ENCODE measurements around the gene EEA1. TPM values are rescaled to one million over a fixed set of nuclear protein-coding genes. Genes with fewer than 3 reads are reported as not detected.
A peak's percentile ranks its signal among the peaks of the same experiment; 100 is the strongest.

The EEA1 gene
- total and polyA plus RNA-seq, 2 of the 4 experiments (the other 2 are of a cell fraction): 4.6 to 12.5 TPM

DNA sequence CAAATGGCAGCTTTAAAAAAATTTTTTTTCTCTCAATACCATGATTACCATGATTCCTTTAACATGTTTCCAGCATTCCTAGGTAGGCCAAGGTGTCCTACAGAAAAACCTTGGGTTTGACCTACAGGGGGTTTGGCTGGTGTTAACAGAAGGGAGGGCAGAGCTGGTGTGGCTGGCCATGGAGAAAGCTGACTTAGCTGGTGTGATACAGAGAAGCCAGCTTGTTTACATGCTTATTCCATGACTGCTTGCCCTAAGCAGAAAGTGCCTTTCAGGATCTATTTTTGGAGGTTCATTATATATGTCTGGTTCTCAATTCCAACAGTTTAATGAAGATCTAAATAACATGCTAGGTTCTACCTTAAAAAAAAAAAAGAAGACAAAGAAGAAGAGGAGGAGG, 68.6 kb downstream of the EEA1 start:
- H3K36me3 ChIP-seq (ENCODE audit: control insufficient read depth, insufficient read depth, low read length): peaks cover 17% of the 10 kb centered on the region
- H3K14ac ChIP-seq (replicated peaks; ENCODE audit: low read depth, low read length): 0 out of 2 replicates have a peak overlapping the region, but pooled peaks have one; percentile 26
- H4K5ac ChIP-seq (ENCODE audit: low read depth, low read length): no peak overlapping the region
- H2AK5ac ChIP-seq (ENCODE audit: low read depth, low read length): no peak overlapping the region
- H3K4me1 ChIP-seq (ENCODE audit: control insufficient read depth, insufficient read depth, low read length): peaks cover 6% of the 10 kb centered on the region
- peaks cover 20 to 50% of the 10 kb centered on the region in 2 experiments for H3K79me1 ChIP-seq (ENCODE audit: low read depth in 1 of 2, low read length in 2 of 2)
- H4K8ac ChIP-seq (ENCODE audit: low read depth in 2 of 2, low read length in 2 of 2): 0 out of 4 replicates have a peak overlapping the region, but pooled peaks of 1 of the 2 experiments have one; percentile 1
- H3K4me3 ChIP-seq (ENCODE audit: insufficient read depth, low read depth, low read length): no peak overlapping the region
- no peak overlapping the region for H3K56ac ChIP-seq (ENCODE audit: extremely low read depth, insufficient read depth, low read length)
- no peak overlapping the region for H2AFZ ChIP-seq (replicated peaks; ENCODE audit: low read length, poor library complexity)
- BruUV-seq (replicated peaks): no TSS peak
- H3K18ac ChIP-seq (ENCODE audit: low read depth, low read length): no peak overlapping the region; the same call in 1 of the 2 replicates
- intact Hi-C loops (cut with micrococcal nuclease): no loop called here
- no peaks in the 10 kb centered on the region for H3K9me3 ChIP-seq (ENCODE audit: control insufficient read depth, insufficient read depth, low read length)
- H4K20me1 ChIP-seq (ENCODE audit: insufficient read depth, low read length): no peaks in the 10 kb centered on the region
- no peaks in the 10 kb centered on the region for H3K27me3 ChIP-seq (ENCODE audit: control insufficient read depth, insufficient read depth, low read length)
- ChIA-PET POLR2A (ENCODE audit: unreplicated experiment) (no interaction called here), CTCF (interaction anchor here (1.1 to 1.4 kb wide), 3 partner anchors 14 to 66 kb away, joined by 3 to 6 read pairs (median 3); no protein-coding TSS in a partner anchor)
- H3K4ac ChIP-seq (ENCODE audit: low read depth, low read length): no peak overlapping the region
- dilution Hi-C loops (cut with HindIII; ENCODE audit: low sequenced_read_pairs, unreplicated experiment): no loop called here
- no peak overlapping the region for H2AK9ac ChIP-seq (replicated peaks; ENCODE audit: low read depth, low read length, poor library complexity)
- peak overlapping the region; percentile 49; the same call in 1 of the 2 replicates for H3K4me2 ChIP-seq (ENCODE audit: low read depth, low read length)
- ATAC-seq (ENCODE audit: low read depth) (peak; percentile 87), DNase-seq (peak; percentile 31)
- no peak overlapping the region for H2BK20ac ChIP-seq (ENCODE audit: low read depth, low read length)
- peaks cover 10% of the 10 kb centered on the region for H3K9me1 ChIP-seq (ENCODE audit: insufficient read depth, low read length)
- H2BK15ac ChIP-seq (ENCODE audit: low read depth, low read length): no peak overlapping the region
- no peak overlapping the region for H3K27ac ChIP-seq (ENCODE audit: insufficient read depth, low read length)
- no peak overlapping the region for H2BK120ac ChIP-seq (ENCODE audit: low read depth, low read length)
- in situ Hi-C loops (cut with MboI; ENCODE audit: low sequenced_read_pairs): no loop called here
- no peak for TF ChIP-seq BHLHE40 (IDR thresholded peaks at IDR 0.05; ENCODE audit: low read depth, low read length)
- TF ChIP-seq SMC3 (IDR thresholded peaks at IDR 0.05; ENCODE audit: low read depth, low read length): no peak
- TF ChIP-seq, protein P1, sequence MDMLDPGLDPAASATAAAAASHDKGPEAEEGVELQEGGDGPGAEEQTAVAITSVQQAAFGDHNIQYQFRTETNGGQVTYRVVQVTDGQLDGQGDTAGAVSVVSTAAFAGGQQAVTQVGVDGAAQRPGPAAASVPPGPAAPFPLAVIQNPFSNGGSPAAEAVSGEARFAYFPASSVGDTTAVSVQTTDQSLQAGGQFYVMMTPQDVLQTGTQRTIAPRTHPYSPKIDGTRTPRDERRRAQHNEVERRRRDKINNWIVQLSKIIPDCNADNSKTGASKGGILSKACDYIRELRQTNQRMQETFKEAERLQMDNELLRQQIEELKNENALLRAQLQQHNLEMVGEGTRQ (IDR thresholded peaks at IDR 0.05; ENCODE audit: low read depth, low read length): no peak
- TF ChIP-seq, protein P2, sequence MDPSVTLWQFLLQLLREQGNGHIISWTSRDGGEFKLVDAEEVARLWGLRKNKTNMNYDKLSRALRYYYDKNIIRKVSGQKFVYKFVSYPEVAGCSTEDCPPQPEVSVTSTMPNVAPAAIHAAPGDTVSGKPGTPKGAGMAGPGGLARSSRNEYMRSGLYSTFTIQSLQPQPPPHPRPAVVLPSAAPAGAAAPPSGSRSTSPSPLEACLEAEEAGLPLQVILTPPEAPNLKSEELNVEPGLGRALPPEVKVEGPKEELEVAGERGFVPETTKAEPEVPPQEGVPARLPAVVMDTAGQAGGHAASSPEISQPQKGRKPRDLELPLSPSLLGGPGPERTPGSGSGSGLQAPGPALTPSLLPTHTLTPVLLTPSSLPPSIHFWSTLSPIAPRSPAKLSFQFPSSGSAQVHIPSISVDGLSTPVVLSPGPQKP (IDR thresholded peaks at IDR 0.05; ENCODE audit: borderline replicate concordance, low read depth, low read length): no peak
- TF ChIP-seq, protein P3, sequence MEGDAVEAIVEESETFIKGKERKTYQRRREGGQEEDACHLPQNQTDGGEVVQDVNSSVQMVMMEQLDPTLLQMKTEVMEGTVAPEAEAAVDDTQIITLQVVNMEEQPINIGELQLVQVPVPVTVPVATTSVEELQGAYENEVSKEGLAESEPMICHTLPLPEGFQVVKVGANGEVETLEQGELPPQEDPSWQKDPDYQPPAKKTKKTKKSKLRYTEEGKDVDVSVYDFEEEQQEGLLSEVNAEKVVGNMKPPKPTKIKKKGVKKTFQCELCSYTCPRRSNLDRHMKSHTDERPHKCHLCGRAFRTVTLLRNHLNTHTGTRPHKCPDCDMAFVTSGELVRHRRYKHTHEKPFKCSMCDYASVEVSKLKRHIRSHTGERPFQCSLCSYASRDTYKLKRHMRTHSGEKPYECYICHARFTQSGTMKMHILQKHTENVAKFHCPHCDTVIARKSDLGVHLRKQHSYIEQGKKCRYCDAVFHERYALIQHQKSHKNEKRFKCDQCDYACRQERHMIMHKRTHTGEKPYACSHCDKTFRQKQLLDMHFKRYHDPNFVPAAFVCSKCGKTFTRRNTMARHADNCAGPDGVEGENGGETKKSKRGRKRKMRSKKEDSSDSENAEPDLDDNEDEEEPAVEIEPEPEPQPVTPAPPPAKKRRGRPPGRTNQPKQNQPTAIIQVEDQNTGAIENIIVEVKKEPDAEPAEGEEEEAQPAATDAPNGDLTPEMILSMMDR (conservative IDR thresholded peaks at IDR 0.05; ENCODE audit: low read depth, low read length): no peak
- TF ChIP-seq NFE2L2 (IDR thresholded peaks at IDR 0.05; ENCODE audit: low read depth, low read length): no peak
- TF ChIP-seq CHD1 (IDR thresholded peaks at IDR 0.05; ENCODE audit: low read depth, low read length): no peak
- TF ChIP-seq MAFK (IDR thresholded peaks at IDR 0.05; ENCODE audit: low read depth, low read length): no peak
- TF ChIP-seq MAZ (IDR thresholded peaks at IDR 0.05; ENCODE audit: borderline replicate concordance, low read depth, low read length): no peak
- TF ChIP-seq RAD21 (IDR thresholded peaks at IDR 0.05; ENCODE audit: low read length): no peak
- no peak for TF ChIP-seq RFX5 (IDR thresholded peaks at IDR 0.05; ENCODE audit: low read depth, low read length)
- no peak for TF ChIP-seq POLR2A (IDR thresholded peaks at IDR 0.05; ENCODE audit: low read depth, low read length)
- TF ChIP-seq FOS (IDR thresholded peaks at IDR 0.05; ENCODE audit: low read depth, low read length): no peak
- no peak for TF ChIP-seq MXI1 (IDR thresholded peaks at IDR 0.05; ENCODE audit: borderline replicate concordance, low read depth, low read length)
- TF ChIP-seq CEBPB (IDR thresholded peaks at IDR 0.05; ENCODE audit: low read depth, low read length): no peak
- no peak for TF ChIP-seq RCOR1 (IDR thresholded peaks at IDR 0.05; ENCODE audit: insufficient replicate concordance, low read length)
- H4K91ac ChIP-seq (ENCODE audit: insufficient read depth, low read depth, low read length): no peak overlapping the region
- H3K23ac ChIP-seq (ENCODE audit: low read depth, low read length): no peak overlapping the region
- no peak overlapping the region for H3K9ac ChIP-seq (ENCODE audit: low read depth, low read length)
- H2BK5ac ChIP-seq (ENCODE audit: low read depth, low read length, poor library complexity, severe bottlenecking): peak overlapping the region; percentile 54
